Measurements from ENCODE around the gene SLC25A45. TPM values are rescaled to one million over a fixed set of nuclear protein-coding genes. Genes with fewer than 3 reads are reported as not detected.

SLC25A45 gene
- total RNA-seq, 2 donors from 2014 or later = 11.7 to 13.3 TPM

- DNase-seq (ENCODE audit: low spot score) = no peak
- Histone ChIP-seq H3K27me3 (replicated peaks; ENCODE audit: insufficient read depth) (no peaks in the 10 kb centered on the region), H3K36me3 (peaks cover 0 to 22% of the 10 kb centered on the region in 2 donors), H3K4me1 (replicated peaks) (no peaks in the 10 kb centered on the region), H3K27ac (no peak overlapping the region), H3K4me3 (no peak overlapping the region), H3K9me3 (no peaks in the 10 kb centered on the region)
- TF ChIP-seq CTCF (IDR thresholded peaks at IDR 0.05) (no peak), POLR2A (IDR thresholded peaks at IDR 0.05) (no peak), POLR2AphosphoS5 (IDR thresholded peaks at IDR 0.05) (no peak)
- 74% methylated on average over 12 of the region's 12 CpGs for WGBS
- intact Hi-C loops (cut with DNase I) = no loop called here
These were observed 21.2 kb upstream of the SLC25A45 start for GRCh38 chr11:65403607-65404121.

GRCh38 chr11:65402790-65403189, 20.3 kb upstream of the SLC25A45 start:
- Histone ChIP-seq H3K4me1 (replicated peaks) (no peaks in the 10 kb centered on the region), H3K9me3 (no peaks in the 10 kb centered on the region), H3K27ac (no peak overlapping the region), H3K4me3 (no peak overlapping the region), H3K27me3 (replicated peaks; ENCODE audit: insufficient read depth) (no peaks in the 10 kb centered on the region), H3K36me3 (peaks cover 0 to 22% of the 10 kb centered on the region in 2 donors)
- TF ChIP-seq POLR2AphosphoS5 (IDR thresholded peaks at IDR 0.05) (no peak), POLR2A (IDR thresholded peaks at IDR 0.05) (no peak)
- WGBS = 90% methylated on average over 2 of the region's 2 CpGs
- no peak for DNase-seq (ENCODE audit: low spot score)
- intact Hi-C loops (cut with DNase I) = no loop called here

GRCh38 chr11:65401803-65402248, 19.4 kb upstream of the SLC25A45 start:
- Histone ChIP-seq H3K36me3 (peaks cover 0 to 22% of the 10 kb centered on the region in 2 donors), H3K27me3 (replicated peaks; ENCODE audit: insufficient read depth) (no peaks in the 10 kb centered on the region), H3K27ac (no peak overlapping the region), H3K4me3 (no peak overlapping the region), H3K4me1 (replicated peaks) (no peaks in the 10 kb centered on the region), H3K9me3 (no peaks in the 10 kb centered on the region)
- 68% methylated on average over 10 of the region's 10 CpGs for WGBS
- TF ChIP-seq POLR2AphosphoS5 (IDR thresholded peaks at IDR 0.05) (no peak), CTCF (IDR thresholded peaks at IDR 0.05) (no peak), POLR2A (IDR thresholded peaks at IDR 0.05) (no peak)
- intact Hi-C loops (cut with DNase I) = no loop called here
- no peak for DNase-seq (ENCODE audit: low spot score)

GRCh38 chr11:65401073-65401802, 18.8 kb upstream of the SLC25A45 start:
- intact Hi-C loops (cut with DNase I) = no loop called here
- Histone ChIP-seq H3K27ac (no peak overlapping the region), H3K4me3 (no peak overlapping the region), H3K4me1 (replicated peaks) (no peaks in the 10 kb centered on the region), H3K9me3 (no peaks in the 10 kb centered on the region), H3K27me3 (replicated peaks; ENCODE audit: insufficient read depth) (no peaks in the 10 kb centered on the region), H3K36me3 (peaks cover 0 to 22% of the 10 kb centered on the region in 2 donors)
- WGBS = 71% methylated on average over 14 of the region's 16 CpGs
- DNase-seq (ENCODE audit: low spot score) = no peak
- TF ChIP-seq CTCF (IDR thresholded peaks at IDR 0.05) (no peak), POLR2A (IDR thresholded peaks at IDR 0.05) (no peak), POLR2AphosphoS5 (IDR thresholded peaks at IDR 0.05) (no peak)

GRCh38 chr11:65400307-65401072, 18.0 kb upstream of the SLC25A45 start:
- no peak for TF ChIP-seq POLR2AphosphoS5 (IDR thresholded peaks at IDR 0.05)
- Histone ChIP-seq H3K36me3 (peaks cover 0 to 22% of the 10 kb centered on the region in 2 donors), H3K4me3 (no peak overlapping the region), H3K4me1 (replicated peaks) (no peaks in the 10 kb centered on the region), H3K27me3 (replicated peaks; ENCODE audit: insufficient read depth) (no peaks in the 10 kb centered on the region), H3K9me3 (no peaks in the 10 kb centered on the region), H3K27ac (no peak overlapping the region)
- intact Hi-C loops (cut with DNase I) = no loop called here
- no peak for DNase-seq (ENCODE audit: low spot score)
- WGBS = 82% methylated on average over 17 of the region's 17 CpGs
